Hepatocyte (in vitro differentiated cells): ENCODE results near the gene IKBKE. TPM values are rescaled to one million over a fixed set of nuclear protein-coding genes. Genes with fewer than 3 reads are reported as not detected.

ENCODE experiments used
- DNase-seq: peaks from one replicate; pipeline ENCODE4 v3.0.0-alpha.2; 2016; ENCODE audit warnings: low spot score
- H2AFZ ChIP-seq: fragments of 200-600 bp; sonication (generic); 2 replicates; pipeline ENCODE4 v1.6.0; 2016; ENCODE audit warnings: antibody characterized with exemption, mild to moderate bottlenecking
- H3K27ac ChIP-seq: fragments of 200-600 bp; sonication (generic); 2 replicates; pipeline ENCODE4 v1.5.1; 2016; ENCODE audit warnings: mild to moderate bottlenecking
- H3K27me3 ChIP-seq: fragments of 200-600 bp; sonication (generic); 2 replicates; pipeline ENCODE4 v1.6.1; 2016
- H3K36me3 ChIP-seq: fragments of 200-600 bp; sonication (generic); replicated peaks from 2 replicates; pipeline ENCODE4 v1.5.1; 2016; ENCODE audit warnings: low read depth; ENCODE audit not compliant: insufficient read depth
- H3K4me1 ChIP-seq: fragments of 200-600 bp; sonication (generic); 2 replicates; pipeline ENCODE4 v1.5.1; 2016; ENCODE audit warnings: mild to moderate bottlenecking, moderate library complexity; ENCODE audit not compliant: insufficient read depth
- H3K4me2 ChIP-seq: fragments of 200-600 bp; sonication (generic); 2 replicates; pipeline ENCODE4 v1.6.0; 2016
- H3K4me3 ChIP-seq: fragments of 200-600 bp; sonication (generic); 2 replicates; pipeline ENCODE4 v1.5.1; 2016; ENCODE audit warnings: mild to moderate bottlenecking
- H3K79me2 ChIP-seq: fragments of 200-600 bp; sonication (generic); 2 replicates; pipeline ENCODE4 v1.6.0; 2017; ENCODE audit warnings: mild to moderate bottlenecking
- H3K9me2 ChIP-seq: fragments of 200-600 bp; sonication (generic); replicated peaks from 2 replicates; pipeline ENCODE4 v1.6.0; 2017; ENCODE audit warnings: mild to moderate bottlenecking; ENCODE audit not compliant: insufficient read depth
- H3K9me3 ChIP-seq: fragments of 200-600 bp; sonication (generic); 2 replicates; pipeline ENCODE4 v1.5.1; 2016; ENCODE audit warnings: low read depth, mild to moderate bottlenecking
- H4K20me1 ChIP-seq: fragments of 200-600 bp; sonication (generic); 2 replicates; pipeline ENCODE4 v1.6.0; 2016; ENCODE audit warnings: mild to moderate bottlenecking; ENCODE audit not compliant: insufficient read depth, poor library complexity, severe bottlenecking
- EZH2 ChIP-seq: fragments of 200-600 bp; sonication (generic); IDR thresholded peaks from 2 replicates; pipeline ENCODE4 v1.6.1; 2016; ENCODE audit warnings: antibody characterized with exemption, mild to moderate bottlenecking, borderline replicate concordance
- EZH2phosphoT487 ChIP-seq: fragments of 200-600 bp; sonication (generic); IDR thresholded peaks from one replicate; pipeline ENCODE4 v1.6.1; 2018; ENCODE audit warnings: antibody characterized with exemption, mild to moderate bottlenecking, low read depth, moderate library complexity; ENCODE audit not compliant: unreplicated experiment, severe bottlenecking
- WGBS: methylation state at CpG from one replicate; pipeline ENCODE4 v1.1.6; 2016; ENCODE audit warnings: low lambda C conversion rate; ENCODE audit errors: missing lambda C conversion rate; 5-methylcytosine and 5-hydroxymethylcytosine counted together
- polyA plus RNA-seq: library from polyadenylated mRNA; unstranded; fragments of >200 nt; fragmentation: Nextera tagmentation; extraction: Ambion mirVana; gene quantifications from 2 replicates; pipeline ENCODE4 v1.2.1, GENCODE V29; 2016
- total RNA-seq: library from RNA; depleted of rRNA; stranded (reverse); fragments of >200 nt; gene quantifications from 2 replicates; pipeline ENCODE4 v1.2.3, GENCODE V29; 2014
- TF ChIP-seq, protein P1 (sequence below): fragments of 200-600 bp; sonication (generic); IDR thresholded peaks from 2 replicates; pipeline ENCODE4 v1.5.1; 2016; ENCODE audit warnings: antibody characterized with exemption, mild to moderate bottlenecking; ENCODE audit not compliant: poor library complexity

Gene IKBKE
- total and polyA plus RNA-seq, 2 experiments from 2014 or later: 5.9 to 6.4 TPM

- 72% methylated on average over 8 of the region's 8 CpGs for WGBS
- peaks cover 10% of the 10 kb centered on the region for H3K4me1 ChIP-seq
- no peak overlapping the region for H2AFZ ChIP-seq
- H3K27ac ChIP-seq: no peak overlapping the region
- H3K9me2 ChIP-seq: no peaks in the 10 kb centered on the region
- no peaks in the 10 kb centered on the region for H4K20me1 ChIP-seq
- H3K4me2 ChIP-seq: no peak overlapping the region
- H3K36me3 ChIP-seq: no peaks in the 10 kb centered on the region
- DNase-seq: no peak
- no peaks in the 10 kb centered on the region for H3K9me3 ChIP-seq
- H3K4me3 ChIP-seq: no peak overlapping the region
- no peak for TF ChIP-seq EZH2phosphoT487
- TF ChIP-seq, protein P1, sequence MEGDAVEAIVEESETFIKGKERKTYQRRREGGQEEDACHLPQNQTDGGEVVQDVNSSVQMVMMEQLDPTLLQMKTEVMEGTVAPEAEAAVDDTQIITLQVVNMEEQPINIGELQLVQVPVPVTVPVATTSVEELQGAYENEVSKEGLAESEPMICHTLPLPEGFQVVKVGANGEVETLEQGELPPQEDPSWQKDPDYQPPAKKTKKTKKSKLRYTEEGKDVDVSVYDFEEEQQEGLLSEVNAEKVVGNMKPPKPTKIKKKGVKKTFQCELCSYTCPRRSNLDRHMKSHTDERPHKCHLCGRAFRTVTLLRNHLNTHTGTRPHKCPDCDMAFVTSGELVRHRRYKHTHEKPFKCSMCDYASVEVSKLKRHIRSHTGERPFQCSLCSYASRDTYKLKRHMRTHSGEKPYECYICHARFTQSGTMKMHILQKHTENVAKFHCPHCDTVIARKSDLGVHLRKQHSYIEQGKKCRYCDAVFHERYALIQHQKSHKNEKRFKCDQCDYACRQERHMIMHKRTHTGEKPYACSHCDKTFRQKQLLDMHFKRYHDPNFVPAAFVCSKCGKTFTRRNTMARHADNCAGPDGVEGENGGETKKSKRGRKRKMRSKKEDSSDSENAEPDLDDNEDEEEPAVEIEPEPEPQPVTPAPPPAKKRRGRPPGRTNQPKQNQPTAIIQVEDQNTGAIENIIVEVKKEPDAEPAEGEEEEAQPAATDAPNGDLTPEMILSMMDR: no peak
- no peak for TF ChIP-seq EZH2
- no peaks in the 10 kb centered on the region for H3K79me2 ChIP-seq
- H3K27me3 ChIP-seq: no peaks in the 10 kb centered on the region
Observed at GRCh38 chr1:206517784-206518183, 47.5 kb downstream of the IKBKE start.

DNA sequence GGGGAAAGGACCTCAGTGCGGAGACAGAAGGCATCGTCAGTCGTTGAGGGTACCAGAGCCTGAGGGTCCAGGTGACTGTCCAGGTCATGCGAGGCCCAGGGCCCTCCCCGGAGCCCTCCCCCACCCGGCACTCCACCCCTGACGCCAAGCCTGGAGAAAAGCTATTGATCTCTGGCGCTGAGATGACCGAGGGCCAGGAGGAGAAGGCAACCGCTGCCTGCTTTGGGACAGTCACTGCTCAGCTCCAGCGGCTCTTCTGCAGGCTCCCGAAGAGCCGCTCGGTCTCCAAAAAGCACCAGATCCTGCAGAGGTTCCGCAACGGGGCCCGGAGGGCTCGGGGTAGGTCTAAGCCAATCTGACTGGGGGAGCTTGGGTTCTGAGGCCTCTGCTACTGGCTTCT lies 47.9 kb downstream of the IKBKE start:
- Histone ChIP-seq H3K27me3 (no peaks in the 10 kb centered on the region), H2AFZ (no peak overlapping the region), H3K79me2 (no peaks in the 10 kb centered on the region), H3K4me1 (peaks cover 10% of the 10 kb centered on the region), H3K4me3 (no peak overlapping the region), H3K36me3 (no peaks in the 10 kb centered on the region), H4K20me1 (no peaks in the 10 kb centered on the region), H3K9me3 (no peaks in the 10 kb centered on the region), H3K9me2 (no peaks in the 10 kb centered on the region), H3K27ac (no peak overlapping the region), H3K4me2 (no peak overlapping the region)
- TF ChIP-seq, protein P1: no peak
- TF ChIP-seq EZH2phosphoT487 (no peak), EZH2 (no peak)
- no peak for DNase-seq
- 83% methylated on average over 16 of the region's 18 CpGs for WGBS

GRCh38 chr1:206518743-206519142 lies 48.5 kb downstream of the IKBKE start:
- WGBS: 82% methylated on average over 6 of the region's 6 CpGs
- H3K79me2 ChIP-seq: no peaks in the 10 kb centered on the region

More at GRCh38 chr1:206518743-206519142, 48.5 kb downstream of the IKBKE start:
- no peak overlapping the region for H3K4me2 ChIP-seq
- no peak overlapping the region for H3K4me3 ChIP-seq
- H3K4me1 ChIP-seq: peaks cover 8% of the 10 kb centered on the region
- H2AFZ ChIP-seq: no peak overlapping the region
- H3K9me3 ChIP-seq: no peaks in the 10 kb centered on the region
- no peaks in the 10 kb centered on the region for H4K20me1 ChIP-seq
- no peak overlapping the region for H3K27ac ChIP-seq
- no peaks in the 10 kb centered on the region for H3K9me2 ChIP-seq
- H3K27me3 ChIP-seq: no peaks in the 10 kb centered on the region
- TF ChIP-seq EZH2phosphoT487 (no peak), EZH2 (no peak)
- TF ChIP-seq, protein P1: no peak
- H3K36me3 ChIP-seq: no peaks in the 10 kb centered on the region
- no peak for DNase-seq
